Measurements from ENCODE around the gene WNT9A. TPM values are rescaled to one million over a fixed set of nuclear protein-coding genes. Genes with fewer than 3 reads are reported as not detected.

The WNT9A gene
- polyA plus RNA-seq, 3 donors: not detected

GRCh38 chr1:227913396-227913763 is 34.4 kb downstream of the WNT9A start:
- H3K9ac ChIP-seq (ENCODE audit: insufficient read depth, low read length, poor library complexity, severe bottlenecking): no peak overlapping the region
- no peak overlapping the region for H3K4me2 ChIP-seq (replicated peaks; ENCODE audit: extremely low read depth, low read length, poor library complexity, severe bottlenecking)
- no peaks in the 10 kb centered on the region for H3K4me1 ChIP-seq (ENCODE audit: control insufficient read depth in 1 of 2, insufficient read depth in 2 of 2, low read length in 2 of 2)
- no peaks in the 10 kb centered on the region for H3K36me3 ChIP-seq (replicated peaks in 1 of 2; ENCODE audit: control insufficient read depth in 1 of 2, insufficient read depth in 2 of 2, low read length in 2 of 2)
- H3K27me3 Mint-ChIP-seq (ENCODE audit: low read depth in 3 of 3): peaks cover 0 to 6% (median 1%) of the 10 kb centered on the region in 3 donors
- no peaks in the 10 kb centered on the region for H4K20me1 ChIP-seq (ENCODE audit: insufficient read depth, low read length)
- H3K4me3 Mint-ChIP-seq: no peak overlapping the region
- no peaks in the 10 kb centered on the region for H3K9me3 ChIP-seq (replicated peaks in 1 of 2; ENCODE audit: control insufficient read depth in 1 of 2, insufficient read depth in 1 of 2, low read length in 2 of 2)
- no peaks in the 10 kb centered on the region for H3K27me3 ChIP-seq (ENCODE audit: control insufficient read depth in 2 of 2, insufficient read depth in 2 of 2, low read length in 2 of 2)
- WGBS (ENCODE audit: insufficient coverage): 72% methylated on average over 3 of the region's 5 CpGs
- H3K36me3 Mint-ChIP-seq: no peaks in the 10 kb centered on the region
- H3K79me2 ChIP-seq (ENCODE audit: insufficient read depth, low read length): no peaks in the 10 kb centered on the region
- H3K9me3 Mint-ChIP-seq: peaks cover 0 to 1% (median 0%) of the 10 kb centered on the region in 7 donors
- no peak overlapping the region for H3K27ac Mint-ChIP-seq
- no peak for DNase-seq
- H3K27ac ChIP-seq (ENCODE audit: low read depth in 1 of 2, low read length in 2 of 2): no peak overlapping the region
- no peak overlapping the region for H3K4me3 ChIP-seq (replicated peaks in 1 of 3; ENCODE audit: low read depth in 2 of 3, low read length in 3 of 3)
- TF ChIP-seq, protein P1, sequence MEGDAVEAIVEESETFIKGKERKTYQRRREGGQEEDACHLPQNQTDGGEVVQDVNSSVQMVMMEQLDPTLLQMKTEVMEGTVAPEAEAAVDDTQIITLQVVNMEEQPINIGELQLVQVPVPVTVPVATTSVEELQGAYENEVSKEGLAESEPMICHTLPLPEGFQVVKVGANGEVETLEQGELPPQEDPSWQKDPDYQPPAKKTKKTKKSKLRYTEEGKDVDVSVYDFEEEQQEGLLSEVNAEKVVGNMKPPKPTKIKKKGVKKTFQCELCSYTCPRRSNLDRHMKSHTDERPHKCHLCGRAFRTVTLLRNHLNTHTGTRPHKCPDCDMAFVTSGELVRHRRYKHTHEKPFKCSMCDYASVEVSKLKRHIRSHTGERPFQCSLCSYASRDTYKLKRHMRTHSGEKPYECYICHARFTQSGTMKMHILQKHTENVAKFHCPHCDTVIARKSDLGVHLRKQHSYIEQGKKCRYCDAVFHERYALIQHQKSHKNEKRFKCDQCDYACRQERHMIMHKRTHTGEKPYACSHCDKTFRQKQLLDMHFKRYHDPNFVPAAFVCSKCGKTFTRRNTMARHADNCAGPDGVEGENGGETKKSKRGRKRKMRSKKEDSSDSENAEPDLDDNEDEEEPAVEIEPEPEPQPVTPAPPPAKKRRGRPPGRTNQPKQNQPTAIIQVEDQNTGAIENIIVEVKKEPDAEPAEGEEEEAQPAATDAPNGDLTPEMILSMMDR (IDR thresholded peaks at IDR 0.05): no peak
- peaks cover 3% of the 10 kb centered on the region for H3K4me1 Mint-ChIP-seq
- intact Hi-C loops (cut with micrococcal nuclease): no loop called here
- H2AFZ ChIP-seq (ENCODE audit: insufficient read depth, low read depth, low read length, poor library complexity, severe bottlenecking): no peak overlapping the region

DNA sequence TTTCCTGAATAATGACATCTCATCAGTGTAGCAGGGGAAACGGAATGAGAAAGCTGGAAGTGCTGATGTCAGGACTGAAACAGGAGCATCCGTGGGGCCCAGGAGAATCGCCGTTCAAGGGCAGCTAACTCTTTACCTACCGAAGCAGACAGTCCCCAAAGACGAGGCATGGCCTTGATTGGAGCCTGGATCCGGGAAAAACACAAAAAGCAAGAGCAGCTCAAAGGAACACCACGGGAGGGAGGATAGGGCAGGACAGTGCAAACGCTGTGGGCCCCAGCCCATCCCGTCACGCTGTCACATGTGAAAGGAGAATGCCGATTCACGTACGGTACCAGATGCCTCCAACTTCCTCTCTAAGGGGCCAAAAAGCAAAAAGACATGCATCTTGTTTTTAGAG is 34.9 kb downstream of the WNT9A start:
- 61% methylated on average over 8 of the region's 14 CpGs for WGBS (ENCODE audit: insufficient coverage)
- DNase-seq: no peak
- H3K4me1 Mint-ChIP-seq: peaks cover 3% of the 10 kb centered on the region
- H3K36me3 ChIP-seq (replicated peaks in 1 of 2; ENCODE audit: control insufficient read depth in 1 of 2, insufficient read depth in 2 of 2, low read length in 2 of 2): no peaks in the 10 kb centered on the region
- H3K4me3 Mint-ChIP-seq: no peak overlapping the region
- no peak overlapping the region for H3K4me3 ChIP-seq (replicated peaks in 1 of 3; ENCODE audit: low read depth in 2 of 3, low read length in 3 of 3)
- H3K4me2 ChIP-seq (replicated peaks; ENCODE audit: extremely low read depth, low read length, poor library complexity, severe bottlenecking): no peak overlapping the region
- peaks cover 0 to 1% (median 0%) of the 10 kb centered on the region in 7 donors for H3K9me3 Mint-ChIP-seq
- no peaks in the 10 kb centered on the region for H3K36me3 Mint-ChIP-seq
- no peak overlapping the region for H3K27ac ChIP-seq (ENCODE audit: low read depth in 1 of 2, low read length in 2 of 2)
- TF ChIP-seq, protein P1 (IDR thresholded peaks at IDR 0.05): no peak
- no peaks in the 10 kb centered on the region for H3K4me1 ChIP-seq (ENCODE audit: control insufficient read depth in 1 of 2, insufficient read depth in 2 of 2, low read length in 2 of 2)
- no peak overlapping the region for H2AFZ ChIP-seq (ENCODE audit: insufficient read depth, low read depth, low read length, poor library complexity, severe bottlenecking)
- no peaks in the 10 kb centered on the region for H3K9me3 ChIP-seq (replicated peaks in 1 of 2; ENCODE audit: control insufficient read depth in 1 of 2, insufficient read depth in 1 of 2, low read length in 2 of 2)
- no peaks in the 10 kb centered on the region for H3K27me3 ChIP-seq (ENCODE audit: control insufficient read depth in 2 of 2, insufficient read depth in 2 of 2, low read length in 2 of 2)
- intact Hi-C loops (cut with micrococcal nuclease): no loop called here
- no peaks in the 10 kb centered on the region for H3K79me2 ChIP-seq (ENCODE audit: insufficient read depth, low read length)
- peaks cover 0 to 6% (median 1%) of the 10 kb centered on the region in 3 donors for H3K27me3 Mint-ChIP-seq (ENCODE audit: low read depth in 3 of 3)
- H3K9ac ChIP-seq (ENCODE audit: insufficient read depth, low read length, poor library complexity, severe bottlenecking): no peak overlapping the region
- no peak overlapping the region for H3K27ac Mint-ChIP-seq
- no peaks in the 10 kb centered on the region for H4K20me1 ChIP-seq (ENCODE audit: insufficient read depth, low read length)

All from CD14-positive monocyte (primary cell).